H1 (cell line): ENCODE data around the gene ARHGAP42. TPM values are rescaled to one million over a fixed set of nuclear protein-coding genes. Genes with fewer than 3 reads are reported as not detected.

Experiments
- BRCA1 ChIP-seq: IDR thresholded peaks from 2 replicates; pipeline ENCODE4 v1.6.1; 2012; ENCODE audit warnings: low read depth, low read length, improper control_type of control experiment
- EP300 ChIP-seq, 2 experiments: IDR thresholded peaks; 1 replicate in 1 of 2; 2 replicates in 1 of 2; pipeline ENCODE4 v1.6.1; 2011 to 2012; ENCODE audit warnings: low read depth in 2 of 2, low read length in 2 of 2, mild to moderate bottlenecking in 2 of 2, borderline replicate concordance in 1 of 2, inconsistent platforms in 1 of 2, moderate library complexity in 1 of 2
- JUN ChIP-seq: IDR thresholded peaks from 2 replicates; pipeline ENCODE4 v1.6.1; 2011; ENCODE audit warnings: low read depth, mild to moderate bottlenecking, improper control_type of control experiment, low read length
- polyA plus RNA-seq, 7 experiments: library from polyadenylated mRNA; depleted of rRNA in 3 of 7; stranded (reverse) in 5 of 7; unstranded in 2 of 7; fragments of >200 nt in 5 of 7; fragments of 200-250 nt in 2 of 7; gene quantifications; 1 replicate in 5 of 7; 2 replicates in 1 of 7; 4 replicates in 1 of 7; pipeline versions ENCODE4 v1.2.1 to v1.2.3, GENCODE V29; 2011 to 2013; ENCODE audit warnings: missing spikeins in 2 of 7, mixed read lengths in 2 of 7
- total RNA-seq: library from RNA; stranded (reverse); fragmentation: NEBNext Ultra II Directional; extraction: Animal tissue kit (Norgen Biotek cat#: 25700); gene quantifications from 2 replicates; pipeline ENCODE4 v1.2.1, GENCODE V29; 2021
- TF ChIP-seq, protein P1 (sequence below): IDR thresholded peaks from 2 replicates; pipeline ENCODE4 v1.6.1; 2011; ENCODE audit warnings: low read length, improper control_type of control experiment

ARHGAP42 gene
- total and polyA plus RNA-seq, 2 of the 8 experiments (the other 6 are each of a cell fraction or from before 2014, with no cell fraction given), result 22.2 to 33.5 TPM

GRCh38 chr11:100851584-100852152 lies 164.6 kb downstream of the ARHGAP42 start (continued):
- TF ChIP-seq EP300 (IDR thresholded peaks at IDR 0.05; ENCODE audit: borderline replicate concordance in 1 of 2, low read depth in 2 of 2, low read length in 2 of 2) (no peak), JUN (no peak), BRCA1 (no peak)
- TF ChIP-seq, protein P1, sequence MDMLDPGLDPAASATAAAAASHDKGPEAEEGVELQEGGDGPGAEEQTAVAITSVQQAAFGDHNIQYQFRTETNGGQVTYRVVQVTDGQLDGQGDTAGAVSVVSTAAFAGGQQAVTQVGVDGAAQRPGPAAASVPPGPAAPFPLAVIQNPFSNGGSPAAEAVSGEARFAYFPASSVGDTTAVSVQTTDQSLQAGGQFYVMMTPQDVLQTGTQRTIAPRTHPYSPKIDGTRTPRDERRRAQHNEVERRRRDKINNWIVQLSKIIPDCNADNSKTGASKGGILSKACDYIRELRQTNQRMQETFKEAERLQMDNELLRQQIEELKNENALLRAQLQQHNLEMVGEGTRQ, result no peak
- TF ChIP-seq, all 59 proteins: peak for 0
